Vagina (tissue), 2 donors: ENCODE data around the gene BIN2.

Experiments used
- CTCF ChIP-seq, 3 experiments: fragments of 450-650 bp in 2 of 3; fragments of 200-600 bp in 1 of 3; sonication (generic) in 1 of 3; IDR thresholded peaks; one replicate each; pipeline ENCODE4 v1.5.1; 2017 to 2019; ENCODE audit warnings: antibody characterized with exemption in 3 of 3, mild to moderate bottlenecking in 2 of 3, moderate library complexity in 2 of 3
- POLR2AphosphoS5 ChIP-seq, 2 donors: sonication (generic); formaldehyde crosslinking; IDR thresholded peaks; one replicate each; pipeline ENCODE4 v1.9.0; 2017; ENCODE audit warnings: antibody characterized with exemption in 2 of 2, mild to moderate bottlenecking in 2 of 2, low read depth in 1 of 2; ENCODE audit not compliant: insufficient read depth in 1 of 2

DNA sequence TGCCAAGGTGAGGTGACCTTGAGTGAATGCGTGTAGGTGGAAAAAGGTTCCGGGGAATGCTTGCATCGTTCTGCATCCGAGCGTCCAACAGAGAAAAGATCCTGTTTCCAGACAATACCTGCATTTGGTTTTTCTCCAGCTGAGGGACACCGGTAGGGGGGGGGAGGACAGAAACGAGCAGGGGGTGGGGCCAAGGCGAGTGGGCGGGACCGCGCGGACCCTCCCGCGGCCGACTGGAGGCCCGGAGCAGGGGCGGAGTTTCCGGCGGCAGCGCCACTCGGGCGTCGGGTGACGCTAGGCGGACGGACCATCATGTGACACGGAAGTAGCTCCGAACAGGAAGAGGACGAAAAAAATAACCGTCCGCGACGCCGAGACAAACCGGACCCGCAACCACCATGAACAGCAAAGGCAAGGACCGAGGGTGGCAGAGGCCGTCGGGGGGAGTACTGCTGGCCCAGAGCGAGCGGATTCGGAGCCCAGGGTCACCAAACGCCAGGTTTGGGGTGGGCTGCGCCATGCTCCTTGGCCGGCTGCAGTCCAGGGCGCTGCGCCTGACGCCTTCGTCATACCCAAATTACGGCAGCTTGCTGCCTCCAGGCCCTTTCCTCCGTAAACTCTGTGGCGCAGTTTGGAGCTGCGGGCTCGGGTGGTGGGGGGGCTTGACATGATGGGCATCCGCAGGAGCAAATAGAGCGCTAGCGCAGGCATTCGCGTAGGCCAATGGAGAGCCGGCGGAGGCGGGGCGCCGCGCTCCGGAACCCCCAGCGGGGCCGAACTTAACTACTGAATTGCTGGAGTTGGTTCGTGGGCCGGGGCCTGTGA is 85.3 kb downstream of the BIN2 start, which contains the start of gene DAZAP2:
- TF ChIP-seq CTCF (IDR thresholded peaks at IDR 0.05) (no peak), POLR2AphosphoS5 (IDR thresholded peaks at IDR 0.05; ENCODE audit: insufficient read depth in 1 of 2, low read depth in 1 of 2) (peak; percentile 73 to 100)
